ENCODE measurements around the gene FBXL14.

FBXL14 gene

GRCh38 chr12:1532375-1533165, 61.8 kb downstream of the FBXL14 start:
- no peak for DNase-seq (ENCODE audit: low read depth)

GRCh38 chr12:1531654-1532374, 62.6 kb downstream of the FBXL14 start:
- no peak for DNase-seq (ENCODE audit: low read depth)

DNA sequence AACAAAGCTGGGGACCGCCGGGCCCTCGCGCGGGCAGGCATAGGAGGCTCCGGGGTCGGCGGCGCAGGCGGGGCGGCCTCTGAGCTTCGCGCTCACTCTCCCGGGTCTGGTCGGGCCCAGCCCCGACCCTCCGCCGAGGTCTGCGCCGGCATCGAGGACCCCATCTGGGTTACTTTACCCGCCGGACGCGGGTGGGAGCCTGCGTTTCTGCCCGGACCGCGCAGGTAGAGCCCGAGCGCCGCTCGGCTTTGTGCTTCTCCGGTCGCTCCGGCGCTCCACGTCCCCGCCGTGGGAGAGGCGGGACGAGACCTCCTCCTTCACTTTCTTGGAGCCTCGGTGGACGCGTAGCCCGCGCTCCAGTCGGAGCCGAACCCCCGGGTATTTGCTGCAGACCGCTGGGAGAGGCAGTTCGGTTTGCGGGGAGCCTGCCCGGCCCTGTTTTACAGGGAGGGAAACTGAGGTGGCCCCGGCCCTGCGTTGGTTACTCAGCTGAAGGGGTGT, 63.2 kb downstream of the FBXL14 start:
- no peak for DNase-seq (ENCODE audit: low read depth)

DNA sequence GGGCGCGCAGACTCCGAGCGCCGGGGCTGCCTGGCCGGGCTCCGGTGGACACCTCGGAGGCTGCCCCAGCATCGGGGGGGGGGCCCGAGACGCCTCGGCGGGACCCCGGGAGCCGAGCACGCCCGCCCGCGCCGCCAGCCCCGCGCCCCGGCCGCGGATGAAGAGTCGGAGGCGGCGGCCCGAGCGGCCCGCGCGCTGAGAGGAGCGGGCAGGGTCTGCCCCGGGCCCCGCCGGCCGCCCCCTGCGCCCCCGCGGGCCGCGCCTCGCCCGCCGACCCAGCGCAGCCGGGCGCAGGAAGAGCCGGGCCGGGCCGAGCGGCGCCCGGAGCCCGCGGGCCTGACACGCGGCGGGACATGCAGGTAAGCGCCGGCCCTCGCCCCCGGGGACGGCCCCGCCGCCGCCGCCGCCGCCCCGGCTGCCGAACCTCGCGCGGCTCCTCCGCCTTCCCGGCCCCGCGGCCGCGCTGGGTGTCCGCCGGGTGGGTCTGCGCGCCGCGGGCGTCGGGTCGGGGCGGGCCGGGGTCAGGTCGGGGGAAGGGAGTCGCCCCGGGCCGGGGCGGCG, 63.7 kb downstream of the FBXL14 start:
- no peak for DNase-seq (ENCODE audit: low read depth)

DNA sequence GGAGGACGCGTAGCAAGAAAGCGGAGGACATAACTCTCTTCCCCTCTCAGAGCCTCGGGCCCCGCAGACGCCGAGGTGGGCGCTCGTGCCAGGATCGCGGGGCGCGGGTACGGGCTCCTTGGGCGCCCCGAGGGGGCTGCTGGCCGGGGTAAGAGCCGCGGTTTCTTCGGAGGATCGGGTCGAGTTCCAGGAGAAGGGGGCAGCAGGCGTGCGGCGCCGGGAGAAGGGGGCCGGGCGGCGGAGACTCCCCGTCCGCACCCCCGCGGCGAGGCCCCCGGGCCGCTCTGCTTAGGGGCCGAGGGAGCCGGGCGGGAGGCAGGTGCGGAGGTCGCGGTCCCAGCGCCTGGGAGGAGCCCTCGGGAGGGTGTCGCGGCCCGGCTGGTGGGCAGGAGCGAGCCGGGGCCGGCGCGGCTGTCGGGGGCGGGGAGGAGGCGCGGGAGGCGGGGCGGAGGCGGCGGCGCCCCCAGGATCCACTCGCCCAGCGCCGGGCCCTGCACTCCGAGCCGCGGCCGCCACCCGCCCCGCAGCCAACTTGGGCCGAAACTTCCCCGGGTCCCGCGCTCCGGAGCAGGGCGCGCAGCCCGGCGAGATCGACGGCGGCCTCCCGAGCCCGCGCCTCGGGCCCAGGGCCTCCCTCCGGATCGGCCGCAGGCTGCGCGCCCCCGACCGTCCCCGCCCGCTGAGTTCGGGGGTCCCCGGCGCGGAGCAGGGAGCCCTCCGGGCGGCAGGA, 64.4 kb downstream of the FBXL14 start:
- DNase-seq (ENCODE audit: low read depth) = no peak

- DNase-seq (ENCODE audit: low read depth) = no peak
These were observed 65.0 kb downstream of the FBXL14 start for GRCh38 chr12:1529228-1529861.

DNA sequence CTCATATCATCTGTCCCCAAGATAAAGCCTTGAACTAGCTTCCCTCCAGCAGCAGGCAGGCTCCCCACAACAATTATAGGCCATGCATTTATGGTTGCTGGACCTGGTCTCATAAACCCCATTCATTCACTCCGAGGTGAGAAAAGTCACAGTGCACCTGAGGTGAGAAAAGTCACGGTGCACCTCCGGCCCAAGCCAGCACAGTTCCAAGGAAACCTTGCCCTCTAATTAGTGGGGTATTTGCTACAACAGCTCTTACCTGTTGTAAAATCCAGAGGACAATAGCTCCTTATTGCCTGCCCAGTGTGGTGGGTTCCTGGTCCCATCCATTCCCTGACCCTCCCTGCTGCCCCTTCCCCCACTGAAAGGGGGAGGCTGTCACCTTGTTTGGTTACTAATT, 65.6 kb downstream of the FBXL14 start:
- no peak for DNase-seq (ENCODE audit: low read depth)

GRCh38 chr12:1527789-1528188, 66.6 kb downstream of the FBXL14 start:
- no peak for DNase-seq (ENCODE audit: low read depth)

DNA sequence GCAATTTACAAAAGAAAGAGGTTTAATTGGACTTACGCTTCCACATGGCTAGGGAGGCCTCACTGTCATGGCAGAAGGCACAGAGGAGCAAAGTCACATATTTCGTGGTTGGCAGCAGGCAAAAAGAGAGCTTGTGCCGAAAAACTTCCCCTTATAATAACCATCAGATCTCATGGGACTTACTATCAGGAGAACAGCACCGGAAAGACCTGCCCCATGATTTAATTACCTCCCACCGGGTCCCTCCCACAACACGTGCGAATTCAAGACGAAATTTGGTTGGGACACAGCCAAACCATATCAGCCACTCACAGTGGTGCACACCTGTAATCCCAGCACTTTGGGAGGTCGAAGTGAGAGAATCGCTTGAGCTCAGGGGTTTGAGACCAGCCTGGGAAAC, 68.5 kb downstream of the FBXL14 start:
- no peak for DNase-seq (ENCODE audit: low read depth)

GRCh38 chr12:1523558-1524050, 70.8 kb downstream of the FBXL14 start:
- no peak for DNase-seq (ENCODE audit: low read depth)

DNA sequence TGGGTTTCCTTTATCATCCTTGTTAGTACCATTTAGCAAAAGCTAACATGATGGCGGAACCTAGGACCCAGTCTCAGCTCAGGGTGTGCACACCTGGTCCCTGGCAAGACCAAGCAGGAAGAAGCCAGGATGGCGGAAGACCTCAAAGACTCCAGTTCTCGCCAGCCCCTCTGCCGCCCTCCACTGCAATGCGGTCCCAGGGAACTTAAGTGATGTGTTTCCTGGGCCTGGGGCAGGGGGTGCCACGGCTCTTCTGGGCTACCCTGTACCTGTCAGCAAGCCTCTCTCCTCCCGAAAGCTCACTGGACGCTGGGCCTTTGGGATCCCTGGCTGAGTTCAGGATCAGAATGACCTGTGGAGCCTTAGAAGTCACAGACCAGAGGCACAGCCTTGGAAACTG, 71.3 kb downstream of the FBXL14 start:
- DNase-seq (ENCODE audit: low read depth) = no peak

DNA sequence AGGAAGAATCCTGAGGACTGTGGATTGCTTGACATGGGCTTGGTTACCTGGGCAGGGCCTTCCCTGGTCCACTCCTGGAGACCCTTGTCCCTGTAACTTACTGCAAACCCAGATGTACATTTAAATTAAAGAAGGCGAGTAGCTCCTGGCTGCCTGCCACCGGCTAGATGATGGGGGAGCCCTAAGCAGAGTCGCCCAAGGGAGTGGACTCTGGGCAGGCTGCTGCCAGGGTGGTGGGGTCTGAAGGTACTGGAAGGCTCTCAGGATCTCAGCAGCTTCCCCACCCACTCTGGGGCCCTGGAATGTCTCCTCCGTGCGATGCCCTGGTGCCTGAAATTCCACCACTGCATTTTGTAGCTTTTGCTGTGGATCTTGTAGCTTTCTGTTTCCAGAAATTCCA, 74.7 kb downstream of the FBXL14 start:
- no peak for DNase-seq (ENCODE audit: low read depth)

GRCh38 chr12:1518591-1519516, 75.5 kb downstream of the FBXL14 start:
- DNase-seq (ENCODE audit: low read depth) = no peak

- DNase-seq (ENCODE audit: low read depth) = no peak
These were observed 76.5 kb downstream of the FBXL14 start for GRCh38 chr12:1517734-1518525.

DNA sequence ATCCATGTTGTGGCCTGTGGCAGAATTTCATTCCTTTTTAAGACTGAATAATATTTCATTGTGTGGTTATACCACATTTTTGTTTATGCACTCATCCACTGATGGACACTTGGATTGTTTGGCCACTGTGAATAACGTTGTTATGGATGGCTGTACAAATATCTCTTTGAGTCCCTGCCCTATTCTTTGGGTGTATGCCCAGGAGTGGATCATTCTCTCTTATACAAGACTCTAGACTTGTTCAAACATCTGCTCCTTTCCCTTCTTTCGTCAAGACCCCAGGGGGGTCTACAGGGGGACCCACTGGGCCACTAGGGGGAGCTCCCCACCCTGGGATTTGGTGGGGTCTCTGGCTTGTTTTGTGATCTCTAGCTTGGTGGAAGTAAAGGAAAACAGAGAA, 77.4 kb downstream of the FBXL14 start:
- DNase-seq (ENCODE audit: low read depth) = no peak

Measured in T-helper 22 cell (primary cell).